Esophagus muscularis mucosa (tissue), 3 donors: ENCODE measurements around the gene ZNF280C.

Source experiments
- CTCF ChIP-seq, 3 experiments: fragments of 200-600 bp in 2 of 3; fragments of 450-650 bp in 1 of 3; sonication (generic) in 2 of 3; IDR thresholded peaks; one replicate each; pipeline ENCODE4 v1.5.1; 2017 to 2019; ENCODE audit warnings: antibody characterized with exemption in 3 of 3, mild to moderate bottlenecking in 2 of 3, moderate library complexity in 1 of 3
- POLR2A ChIP-seq: fragments of 450-650 bp; IDR thresholded peaks from one replicate; pipeline ENCODE4 v1.6.1; 2017; ENCODE audit warnings: antibody characterized with exemption, moderate library complexity, mild to moderate bottlenecking, low read depth
- POLR2AphosphoS5 ChIP-seq, 2 donors: sonication (generic); formaldehyde crosslinking; IDR thresholded peaks; one replicate each; pipeline ENCODE4 v1.6.1; 2017; ENCODE audit warnings: antibody characterized with exemption in 2 of 2

GRCh38 chrX:130179170-130179569 lies 89.5 kb downstream of the ZNF280C start:
- TF ChIP-seq CTCF (IDR thresholded peaks at IDR 0.05) = no peak
- TF ChIP-seq POLR2A = no peak
- no peak for TF ChIP-seq POLR2AphosphoS5 (IDR thresholded peaks at IDR 0.05)
